ENCODE measurements around the gene NUCB1. TPM values are rescaled to one million over a fixed set of nuclear protein-coding genes. Genes with fewer than 3 reads are reported as not detected.
A peak's percentile ranks its signal among the peaks of the same experiment; 100 is the strongest.

Gene NUCB1
- total and polyA plus RNA-seq, 9 of the 15 experiments (the other 6 are each of a cell fraction or from before 2014, with no cell fraction given), result 3.1 to 153 (median 71.7) TPM

GRCh38 chr19:48881741-48882657 is 18.1 kb upstream of the NUCB1 start:
- POLR2A ChIA-PET, result interaction anchor here (0.8 to 12.2 kb wide), 5 partner anchors 9 to 148 kb away, joined by 3 to 439 read pairs (median 13); partner anchors contain the start of genes FTL, NUCB1, PPP1R15A and TULP2
- intact Hi-C loops (cut with micrococcal nuclease) (no loop called here), in situ Hi-C loops (cut with MboI) (no loop called here)
- no peaks in the 10 kb centered on the region for H3K27me3 ChIP-seq (ENCODE audit: control insufficient read depth in 2 of 2, insufficient read depth in 2 of 2, low read length in 2 of 2)
- H3K79me2 ChIP-seq (ENCODE audit: control insufficient read depth, insufficient read depth, low read length), result peaks cover 8% of the 10 kb centered on the region; the same call in 2 of the 3 replicates
- peaks cover 7% of the 10 kb centered on the region; the same call in 2 of the 3 replicates for H3K36me3 ChIP-seq (ENCODE audit: control insufficient read depth, insufficient read depth, low read length)
- CTCF ChIA-PET (ENCODE audit: low intra/inter-chr PET ratio), result interaction anchor here (0.6 kb wide), 1 partner anchor 42 kb away, joined by 4 read pairs; no protein-coding TSS in a partner anchor
- no peak overlapping the region for H3K4me2 ChIP-seq (ENCODE audit: insufficient read depth, low read length)
- H4K20me1 ChIP-seq (replicated peaks; ENCODE audit: control insufficient read depth, insufficient read depth, low read length), result no peaks in the 10 kb centered on the region
- no peak overlapping the region; the same call in 2 of the 3 replicates for H3K27ac ChIP-seq (ENCODE audit: extremely low read depth, low read depth, low read length)
- no peaks in the 10 kb centered on the region for H3K9me1 ChIP-seq (ENCODE audit: control insufficient read depth, insufficient read depth, low read length)
- peak overlapping the region; percentile 26; the same call in 1 of the 2 replicates for H2AFZ ChIP-seq (ENCODE audit: low read depth, low read length)
- FAIRE-seq, result peak; percentile 86
- no peak overlapping the region for H3K9ac ChIP-seq (ENCODE audit: insufficient read depth in 1 of 2, low read depth in 2 of 2, low read length in 2 of 2)
- 65% methylated on average over 30 of the region's 30 CpGs for WGBS (ENCODE audit: insufficient coverage, low coverage, missing lambda C conversion rate)
- DNase-seq (ENCODE audit: extremely low read depth in 1 of 4, low spot score in 3 of 4), result peak in 3 of 4 experiments; percentile 48 to 68 (median 57)
- no TSS peak for BruUV-seq (replicated peaks)
- no peak overlapping the region for H3K4me3 ChIP-seq
- H3K4me1 ChIP-seq (replicated peaks in 1 of 2; ENCODE audit: control insufficient read depth in 2 of 2, insufficient read depth in 2 of 2, low read length in 2 of 2), result peaks cover 25 to 42% of the 10 kb centered on the region in 2 experiments
- peaks cover 7% of the 10 kb centered on the region for H3K9me3 ChIP-seq (replicated peaks; ENCODE audit: control insufficient read depth, insufficient read depth, low read depth, low read length)
- peak; percentile 48 for ATAC-seq
- TF ChIP-seq KHSRP (IDR thresholded peaks at IDR 0.05), result no peak
- TF ChIP-seq CHD7 (IDR thresholded peaks at IDR 0.05; ENCODE audit: low read depth, low read length), result no peak
- no peak for TF ChIP-seq SMARCB1 (IDR thresholded peaks at IDR 0.05; ENCODE audit: insufficient read length, low read depth)
- TF ChIP-seq MYC (IDR thresholded peaks at IDR 0.05; ENCODE audit: low read depth, low read length), result no peak
- TF ChIP-seq MYC (CRISPR knock-in tag; IDR thresholded peaks at IDR 0.05; ENCODE audit: borderline replicate concordance, low read depth), result peak; percentile 71; the same call in 1 of the 2 replicates
- TF ChIP-seq TAF7 (tag; IDR thresholded peaks at IDR 0.05), result peak; percentile 72
- TF ChIP-seq NCOR1 (IDR thresholded peaks at IDR 0.05), result no peak
- peak; percentile 80 for TF ChIP-seq CREM (IDR thresholded peaks at IDR 0.05; ENCODE audit: low read depth)
- TF ChIP-seq ADNP (tag; IDR thresholded peaks at IDR 0.05), result no peak
- TF ChIP-seq RFX7 (CRISPR knock-in tag; IDR thresholded peaks at IDR 0.05), result peak; percentile 89; the same call in 1 of the 2 replicates
- peak; percentile 86; the same call in 1 of the 2 replicates for TF ChIP-seq ZBTB17 (CRISPR knock-in tag; IDR thresholded peaks at IDR 0.05)
